IPS DF 19.7 (cell line): ENCODE results near the gene QPCT.
"Not testable (repeated sequence)": the region's sequence is repeated elsewhere in the genome, so short reads cannot be mapped to it uniquely, and the experiment has no call there.

ENCODE experiments used
- DNase-seq: peaks from one replicate; pipeline ENCODE4 v3.0.0-alpha.2; 2013; ENCODE audit warnings: low read depth, low spot score

QPCT gene

GRCh38 chr2:37389989-37390765 lies 45.7 kb downstream of the QPCT start:
- peak; percentile 80 for DNase-seq

DNA sequence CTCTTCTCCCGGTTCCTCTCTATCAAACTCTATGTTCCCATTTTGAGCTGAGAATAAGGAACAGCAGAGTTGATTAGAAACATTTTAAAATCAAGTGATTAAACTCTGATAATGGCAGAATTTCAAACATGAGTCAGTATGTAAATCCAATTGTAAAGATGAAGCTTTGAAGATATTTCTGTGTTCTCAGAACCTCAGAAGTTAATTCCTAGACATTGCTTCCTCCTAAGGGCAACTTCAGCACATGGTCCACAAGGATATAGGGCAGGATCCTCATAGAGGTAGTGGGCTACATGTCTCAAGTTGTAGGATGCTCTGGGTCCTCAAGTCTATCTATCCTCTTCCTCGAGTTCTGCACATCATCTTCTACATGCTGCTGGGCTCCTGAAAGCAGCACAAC lies 46.3 kb downstream of the QPCT start:
- no peak for DNase-seq

DNA sequence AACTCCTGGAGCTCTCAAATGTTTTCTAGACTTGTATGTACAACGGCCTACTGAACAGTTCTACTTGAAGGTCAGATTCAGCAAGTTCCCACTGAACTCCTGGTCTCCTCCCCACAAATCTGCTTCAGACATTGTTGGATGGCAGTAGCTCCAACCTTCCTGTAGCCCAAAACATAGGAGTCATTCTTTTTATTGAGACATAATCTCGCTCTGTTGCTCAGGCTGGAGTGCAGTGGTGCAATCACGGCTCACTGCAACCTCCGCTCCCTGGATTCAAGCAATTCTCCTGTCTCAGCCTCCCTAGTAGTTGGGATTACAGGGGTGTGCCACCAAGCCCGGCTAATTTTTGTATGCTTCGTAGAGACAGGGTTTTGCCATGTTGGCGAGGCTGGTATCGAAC lies 47.3 kb downstream of the QPCT start:
- no peak for DNase-seq

GRCh38 chr2:37392428-37392827 lies 48.0 kb downstream of the QPCT start:
- DNase-seq: no peak

DNA sequence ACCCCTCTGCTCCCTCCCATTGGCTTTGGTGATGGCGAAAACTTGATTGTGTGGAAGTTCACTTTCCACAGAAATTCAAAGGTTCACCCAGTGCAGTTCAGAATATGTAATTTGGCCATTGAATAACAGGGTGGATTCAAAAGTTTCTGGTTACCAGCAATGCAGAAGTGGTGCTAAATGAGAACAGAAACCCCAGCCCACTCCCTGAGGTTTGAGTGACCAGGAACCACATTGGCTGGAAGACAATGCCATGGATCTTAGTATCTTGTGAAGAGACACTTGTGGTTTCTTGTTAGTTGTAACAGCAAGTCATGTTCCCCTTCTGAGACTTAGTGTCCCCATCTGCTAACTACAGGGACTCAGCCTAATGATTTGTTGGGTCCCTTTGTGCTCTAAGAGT lies 49.8 kb downstream of the QPCT start:
- no peak for DNase-seq

DNA sequence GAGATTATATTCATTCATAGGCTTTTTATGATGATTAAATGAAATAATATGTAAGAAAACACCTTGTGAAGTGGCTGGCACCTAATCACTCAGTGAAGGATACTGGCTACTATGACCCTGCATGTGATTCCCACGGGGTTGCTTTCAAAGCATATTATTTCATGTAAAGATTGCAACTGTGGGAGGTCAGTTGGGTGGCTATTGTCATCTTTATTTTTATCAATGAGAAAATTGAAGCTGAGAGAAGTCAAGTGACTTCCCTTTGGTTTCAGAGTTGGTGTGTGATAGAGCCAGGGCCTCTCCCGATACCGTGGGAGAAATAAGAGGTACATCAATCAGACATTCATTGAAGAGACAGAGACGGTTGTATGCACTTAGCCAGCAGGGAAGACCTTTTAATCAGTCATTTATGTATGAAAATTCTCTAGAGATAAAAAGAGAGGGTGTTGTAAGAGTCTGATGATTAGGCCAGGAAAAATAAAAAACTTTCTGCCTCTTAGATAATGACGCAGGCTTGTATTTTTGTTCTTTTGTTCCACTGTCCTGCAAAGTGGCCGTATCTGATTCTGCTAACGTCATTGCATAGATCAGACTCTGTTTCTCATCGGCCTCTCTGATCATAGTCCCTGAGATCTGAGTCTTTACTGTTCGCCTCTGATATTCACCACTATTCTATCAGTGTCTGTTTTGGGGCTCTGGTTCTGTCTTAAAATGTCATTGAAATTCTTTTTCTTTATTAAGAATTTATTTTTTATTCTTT lies 50.5 kb downstream of the QPCT start:
- DNase-seq: no peak

GRCh38 chr2:37396890-37397565 lies 52.6 kb downstream of the QPCT start:
- no peak for DNase-seq

- no peak for DNase-seq
Observed at GRCh38 chr2:37398990-37399389, 54.6 kb downstream of the QPCT start.

GRCh38 chr2:37400041-37400440 lies 55.6 kb downstream of the QPCT start:
- no peak for DNase-seq

- DNase-seq: no peak
Observed at GRCh38 chr2:37402636-37403035, 58.2 kb downstream of the QPCT start.

DNA sequence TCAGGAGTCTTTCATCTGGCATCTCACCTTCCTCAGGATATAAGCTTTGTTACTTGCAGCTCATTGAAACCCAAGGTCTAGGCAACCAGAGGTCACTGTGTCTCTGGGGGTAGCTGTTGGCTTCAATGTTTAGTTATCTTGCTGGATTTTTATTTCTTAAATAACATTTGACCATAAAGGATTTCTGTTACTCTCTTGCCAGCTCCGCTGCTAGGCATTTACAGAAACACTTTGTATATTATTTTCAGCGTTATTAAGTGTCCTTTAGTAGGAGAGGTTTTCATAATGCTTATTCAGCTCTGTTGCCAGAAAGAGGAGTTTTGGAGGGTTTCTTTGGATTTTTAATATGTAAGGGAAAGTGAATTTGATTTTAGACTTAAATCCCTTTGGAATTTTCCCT lies 61.4 kb downstream of the QPCT start:
- no peak for DNase-seq

- no peak for DNase-seq
Observed at GRCh38 chr2:37412231-37412630, 67.8 kb downstream of the QPCT start.

DNA sequence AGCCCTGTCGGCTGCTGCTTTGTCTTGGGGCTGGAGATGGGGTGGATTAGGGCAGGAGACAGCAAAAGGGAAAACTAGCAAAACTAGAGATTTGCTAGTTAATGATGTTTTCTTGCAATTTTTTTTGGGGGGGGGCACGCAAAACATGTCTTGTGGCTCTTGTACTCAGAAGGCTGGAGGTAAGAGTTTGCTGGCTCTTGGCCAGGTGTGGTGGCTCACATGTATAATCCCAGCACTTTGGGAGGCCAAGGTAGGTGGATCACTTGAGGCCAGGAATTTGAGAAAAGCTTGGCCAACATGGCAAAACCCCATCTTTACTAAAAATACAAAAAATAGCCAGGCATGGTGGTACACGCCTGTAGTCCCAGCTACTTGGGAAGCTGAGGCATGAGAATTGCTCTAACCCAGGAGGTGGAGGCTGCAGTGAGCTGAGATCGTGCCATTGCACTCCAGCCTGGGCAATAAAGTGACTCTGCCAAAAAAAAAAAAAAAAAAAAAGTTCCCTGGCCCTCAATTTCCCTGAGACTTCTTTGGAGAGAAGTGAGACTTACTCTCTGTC lies 69.6 kb downstream of the QPCT start:
- DNase-seq: not testable (repeated sequence)

GRCh38 chr2:37414470-37414949 lies 70.1 kb downstream of the QPCT start:
- DNase-seq: no peak

DNA sequence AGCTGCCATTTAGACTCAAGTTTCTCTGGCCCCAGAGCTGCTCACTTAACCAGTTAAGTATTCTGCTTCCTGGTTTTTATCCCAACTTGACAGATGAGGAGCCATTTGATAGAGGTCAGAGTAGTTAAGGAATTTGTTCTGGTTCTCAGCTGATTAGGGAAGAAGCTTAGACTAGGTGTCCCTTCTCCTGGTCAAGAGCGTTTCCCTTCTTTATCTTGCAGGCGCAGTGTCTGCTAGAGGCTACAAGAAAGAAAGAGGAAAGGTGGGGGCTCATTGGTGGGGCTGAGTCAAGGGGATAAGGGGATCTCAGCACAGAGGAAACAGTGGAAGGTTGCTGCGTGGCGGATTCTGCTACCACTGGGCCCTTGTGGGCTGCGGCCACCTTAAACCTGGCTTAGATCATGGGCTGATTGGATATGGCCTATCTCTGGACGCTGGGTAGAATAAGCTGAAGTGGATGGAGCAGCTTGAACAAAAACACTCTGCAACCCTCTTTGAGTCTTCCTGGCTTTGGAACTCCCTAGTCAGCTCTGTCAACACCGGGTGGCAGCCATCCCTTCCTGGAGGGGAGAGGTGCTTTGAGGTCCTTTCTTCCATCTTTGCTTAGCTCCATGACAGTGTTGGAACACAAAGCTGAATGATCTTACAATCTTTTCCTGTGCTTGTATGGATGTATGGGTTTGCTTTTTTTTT lies 70.8 kb downstream of the QPCT start:
- no peak for DNase-seq

DNA sequence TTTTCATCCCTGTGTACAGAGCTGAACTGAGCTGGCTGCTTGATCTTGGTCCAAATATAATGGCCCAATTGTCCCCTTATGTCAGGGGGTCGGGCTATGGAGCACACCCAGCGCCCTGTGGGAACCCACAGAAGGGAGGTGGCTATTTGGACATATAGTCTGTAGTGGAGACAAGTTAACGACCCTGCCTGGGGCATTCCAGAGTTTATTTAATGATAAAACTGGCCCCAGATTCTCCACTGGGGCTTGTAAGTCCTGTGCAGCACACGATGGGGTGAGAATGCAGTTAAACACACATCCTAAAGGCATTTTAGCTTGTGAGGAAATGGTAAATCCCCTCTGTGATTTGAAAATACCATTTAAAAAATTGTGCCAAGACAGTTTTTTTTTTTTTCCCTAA lies 72.9 kb downstream of the QPCT start:
- DNase-seq: no peak

- DNase-seq: no peak
Observed at GRCh38 chr2:37418956-37419355, 74.5 kb downstream of the QPCT start.

DNA sequence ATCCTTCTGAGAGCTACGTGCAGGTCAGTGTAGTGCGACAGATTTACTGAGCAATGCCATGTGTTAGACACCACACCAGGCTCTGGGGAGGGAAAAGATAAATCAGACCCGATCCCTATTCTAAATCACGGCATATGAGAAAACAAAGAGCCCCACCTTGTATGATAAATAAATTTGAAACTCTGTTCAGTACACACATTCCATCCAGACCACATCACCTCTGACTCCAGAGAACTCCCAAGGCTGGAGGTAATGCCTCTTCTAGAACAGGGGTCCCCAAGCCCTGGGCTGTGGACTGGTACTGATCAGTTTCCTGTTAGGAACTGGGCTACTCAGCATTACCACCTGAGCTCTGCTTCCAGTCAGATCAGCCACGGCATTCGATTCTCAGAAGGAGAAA lies 77.3 kb downstream of the QPCT start:
- DNase-seq: no peak

DNA sequence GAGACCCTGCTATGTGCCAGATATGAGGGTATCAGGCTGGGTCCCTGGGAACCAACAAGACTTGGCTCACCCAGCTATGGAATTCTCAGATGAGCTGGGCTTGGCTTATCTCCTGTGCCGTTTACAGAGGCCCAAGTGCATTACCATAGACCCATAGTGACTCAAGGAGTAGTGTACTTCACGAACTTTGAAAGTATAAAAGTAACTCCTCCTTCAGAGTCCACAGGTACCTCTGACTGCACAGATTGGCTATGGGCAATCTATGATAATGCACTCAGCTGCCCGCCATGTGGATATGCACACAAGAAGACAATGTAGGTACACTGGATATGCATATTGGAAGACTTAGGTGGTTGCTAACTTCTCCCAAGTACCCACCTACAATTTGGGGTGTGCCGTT lies 78.4 kb downstream of the QPCT start:
- DNase-seq: no peak
